HG03108 (cell line): ENCODE measurements around the gene YTHDC2.

Experiments
- ATAC-seq: cut with Tn5 transposase; IDR thresholded peaks from one replicate; pipeline ENCODE4 v1.9.1; 2021; ENCODE audit warnings: moderate library complexity; ENCODE audit not compliant: unreplicated experiment

The YTHDC2 gene

GRCh38 chr5:113519412-113519811, 5.9 kb downstream of the YTHDC2 start:
- no peak for ATAC-seq

- peak; percentile 49 for ATAC-seq
Measured at GRCh38 chr5:113520429-113520828, 6.9 kb downstream of the YTHDC2 start.

- ATAC-seq: no peak
Measured at GRCh38 chr5:113520899-113521298, 7.4 kb downstream of the YTHDC2 start.

- ATAC-seq: no peak
Measured at GRCh38 chr5:113523168-113523567, 9.7 kb downstream of the YTHDC2 start.

- ATAC-seq: peak; percentile 58
Measured at GRCh38 chr5:113524927-113525326, 11.4 kb downstream of the YTHDC2 start.

DNA sequence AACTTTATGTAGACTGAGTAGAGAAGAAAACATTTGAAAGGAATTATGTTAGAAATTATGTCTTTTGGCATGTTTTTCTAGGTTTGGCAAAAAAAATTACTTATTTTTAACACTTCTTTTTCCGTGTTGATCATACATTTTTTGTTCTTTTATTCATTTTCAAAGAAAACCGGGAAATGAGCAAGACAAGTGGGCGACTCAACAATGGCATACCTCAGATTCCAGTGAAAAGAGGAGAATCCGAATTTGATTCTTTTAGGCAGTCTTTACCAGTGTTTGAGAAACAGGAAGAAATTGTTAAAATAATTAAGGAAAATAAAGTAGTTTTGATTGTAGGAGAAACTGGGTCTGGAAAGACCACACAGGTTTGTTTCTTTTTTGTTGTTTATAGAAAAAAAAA, 12.9 kb downstream of the YTHDC2 start:
- ATAC-seq: no peak

DNA sequence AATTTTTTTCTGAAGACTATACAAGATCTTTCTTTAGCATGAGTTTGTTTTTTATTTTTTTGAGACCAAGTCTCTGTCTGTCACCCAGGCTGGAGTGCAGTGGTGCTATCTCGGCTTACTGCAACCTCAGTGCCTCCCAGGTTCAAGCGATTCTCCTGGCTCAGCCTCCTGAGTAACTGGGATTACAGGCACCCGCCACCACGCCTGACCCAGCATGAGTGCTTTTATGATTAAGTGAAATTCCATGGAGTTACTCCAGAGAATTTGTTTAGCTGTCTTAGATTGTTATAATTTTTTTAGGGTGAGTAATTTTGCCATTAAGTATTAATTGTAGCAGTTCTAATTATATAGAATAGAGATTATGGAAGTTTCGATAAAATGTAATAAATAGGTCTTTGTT, 14.3 kb downstream of the YTHDC2 start:
- no peak for ATAC-seq

GRCh38 chr5:113531481-113532159, 18.1 kb downstream of the YTHDC2 start:
- no peak for ATAC-seq

DNA sequence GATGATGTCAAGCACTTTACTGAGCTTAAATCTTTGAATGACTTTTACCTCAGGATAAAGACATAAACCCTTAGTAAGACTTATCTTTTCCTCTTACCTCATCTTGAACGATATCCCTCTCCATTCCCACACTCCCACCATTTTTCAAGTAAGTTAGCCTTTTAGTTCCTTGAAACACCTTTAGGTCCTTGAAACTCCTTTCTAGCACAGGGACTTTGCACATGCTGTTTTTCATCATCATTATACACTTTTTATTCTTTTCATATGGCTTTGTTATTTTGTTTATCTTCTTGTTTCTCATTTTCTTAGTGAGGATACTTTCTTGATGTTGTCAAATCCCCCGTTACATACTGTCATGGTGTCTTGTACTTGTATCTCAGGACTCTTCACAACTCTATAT, 24.8 kb downstream of the YTHDC2 start:
- no peak for ATAC-seq

DNA sequence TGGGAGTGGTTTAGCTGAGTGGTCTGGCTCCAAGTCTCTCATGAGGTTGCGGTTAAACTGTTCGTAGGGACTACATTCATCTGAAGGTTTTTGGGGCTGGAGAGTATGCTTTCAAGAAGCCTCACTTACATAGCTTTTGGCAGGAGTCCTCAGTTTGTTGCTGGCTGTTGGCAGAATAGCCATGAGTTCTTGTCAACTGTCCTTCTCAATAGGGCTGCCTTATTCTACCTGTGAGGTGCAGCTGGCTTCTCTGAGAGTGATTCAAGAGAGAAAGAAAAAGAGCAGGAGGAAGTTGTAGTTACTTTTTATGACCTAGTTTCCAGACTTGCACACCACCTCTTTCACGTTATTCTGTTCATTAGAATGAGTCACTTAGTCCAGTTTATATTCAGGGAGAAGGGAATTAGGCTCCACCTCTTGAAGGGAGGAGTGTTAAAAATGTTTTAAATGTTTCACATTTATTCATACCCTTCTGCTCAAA, 33.2 kb downstream of the YTHDC2 start:
- ATAC-seq: no peak

- no peak for ATAC-seq
Measured at GRCh38 chr5:113548396-113548795, 34.9 kb downstream of the YTHDC2 start.

DNA sequence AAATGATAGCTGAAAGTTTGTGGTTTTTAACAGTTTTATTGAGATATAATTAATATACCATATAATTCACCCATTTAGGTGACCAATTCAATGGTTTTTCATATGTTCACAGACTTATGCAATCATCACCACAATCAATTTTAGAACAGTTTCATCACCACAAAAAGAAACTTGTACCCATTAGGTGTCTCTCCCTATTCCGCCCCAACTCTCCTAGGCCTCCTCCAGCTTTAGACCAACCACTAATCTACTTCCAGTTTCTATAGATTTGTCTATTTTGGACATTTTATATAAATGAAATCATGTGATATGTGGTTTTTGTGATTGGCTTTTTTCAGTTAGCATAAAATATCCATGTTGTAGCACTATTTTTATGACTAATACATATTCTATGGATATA, 38.6 kb downstream of the YTHDC2 start:
- no peak for ATAC-seq

- ATAC-seq: no peak
Measured at GRCh38 chr5:113552620-113553019, 39.1 kb downstream of the YTHDC2 start.

- ATAC-seq: no peak
Measured at GRCh38 chr5:113562828-113563400, 49.4 kb downstream of the YTHDC2 start.

DNA sequence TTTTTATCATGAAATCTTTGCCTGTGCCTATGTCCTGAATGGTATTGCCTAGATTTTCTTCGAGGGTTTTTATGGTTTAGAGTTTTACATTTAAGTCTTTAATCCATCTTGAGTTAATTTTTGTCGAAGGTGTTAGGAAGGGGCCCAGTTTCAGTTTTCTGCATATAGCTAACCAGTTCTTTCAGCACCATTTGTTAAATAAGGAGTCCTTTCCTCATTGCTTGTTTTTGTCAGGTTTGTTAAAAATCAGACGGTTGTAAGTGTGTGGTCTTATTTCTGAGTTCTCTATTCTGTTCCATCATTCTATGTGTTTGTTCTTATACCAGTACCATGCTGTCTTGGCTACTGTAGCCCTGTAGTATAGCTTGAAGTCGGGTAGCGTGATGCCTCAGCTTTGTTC, 55.9 kb downstream of the YTHDC2 start:
- no peak for ATAC-seq

DNA sequence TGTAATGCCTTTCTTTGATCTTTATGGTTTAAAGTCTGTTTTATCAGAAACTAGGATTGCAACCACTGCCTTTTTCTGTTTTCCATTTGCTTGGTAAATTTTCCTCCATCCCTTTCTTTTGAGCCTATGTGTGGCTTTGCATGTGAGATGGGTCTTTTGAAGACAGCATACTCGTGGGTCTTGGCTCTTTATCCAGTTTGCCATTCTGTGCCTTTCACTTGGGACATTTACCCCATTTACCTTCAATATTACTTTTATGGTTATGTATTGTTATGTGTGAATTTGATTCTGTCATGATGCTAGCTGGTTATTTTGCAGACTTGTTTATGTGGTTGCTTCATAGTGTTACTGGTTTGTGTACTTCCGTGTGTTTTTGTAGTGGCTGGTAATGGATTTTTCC, 59.2 kb downstream of the YTHDC2 start:
- no peak for ATAC-seq

DNA sequence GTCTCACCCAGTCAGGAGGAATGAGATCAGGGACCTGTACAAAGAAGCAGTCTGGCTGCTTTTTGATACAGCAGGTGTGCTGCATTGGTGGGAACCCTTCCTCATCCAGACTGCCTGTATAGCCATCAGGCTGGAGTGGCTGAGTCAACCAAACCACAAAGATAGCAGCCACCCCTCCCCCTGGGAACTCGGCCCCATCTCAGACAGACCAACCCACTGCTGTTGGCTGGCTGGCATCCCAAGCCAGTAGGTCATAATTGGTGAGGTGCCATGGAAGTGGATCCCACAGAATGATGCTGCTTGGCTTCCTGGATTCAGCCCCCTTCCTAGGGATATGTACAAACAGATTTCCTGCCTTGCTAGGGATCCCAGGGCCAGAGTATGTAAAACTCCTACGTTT, 60.9 kb downstream of the YTHDC2 start:
- no peak for ATAC-seq

DNA sequence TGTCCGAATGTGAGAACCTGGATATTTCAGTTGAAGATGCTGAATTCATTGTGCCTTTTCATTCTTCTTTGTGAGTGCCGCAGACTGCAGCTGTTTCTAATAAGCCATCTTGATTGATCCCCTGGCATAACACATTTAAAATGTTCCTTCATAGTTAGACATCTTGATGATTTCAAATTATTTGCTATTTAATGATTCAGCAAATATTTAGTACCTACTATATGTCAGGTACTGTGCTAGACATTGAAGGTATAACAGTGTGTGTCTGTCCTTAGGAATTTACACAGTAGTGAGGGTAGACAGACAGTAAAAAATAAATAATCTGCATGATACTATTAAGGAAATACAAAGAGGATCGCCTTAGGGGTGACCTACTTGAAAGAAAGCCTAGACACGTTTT, 61.6 kb downstream of the YTHDC2 start:
- ATAC-seq: no peak

GRCh38 chr5:113578091-113578490, 64.6 kb downstream of the YTHDC2 start:
- ATAC-seq: no peak

GRCh38 chr5:113581388-113581787, 67.9 kb downstream of the YTHDC2 start:
- ATAC-seq: no peak

- no peak for ATAC-seq
Measured at GRCh38 chr5:113598150-113598549, 84.7 kb downstream of the YTHDC2 start.

GRCh38 chr5:113598926-113599325, 85.4 kb downstream of the YTHDC2 start:
- ATAC-seq: no peak
